RWPE2 (cell line): ENCODE data around the gene TBX3.
A peak's percentile ranks its signal among the peaks of the same experiment; 100 is the strongest.

ENCODE experiments used
- ATAC-seq: fragments of 200-7000 bp; cut with Tn5 transposase; 3 replicates; pipeline ENCODE4 v1.9.1; 2021; ENCODE audit warnings: low read depth
- DNase-seq: peaks from one replicate; pipeline ENCODE4 v3.0.0-alpha.2; 2020; ENCODE audit warnings: low spot score
- H3K27ac ChIP-seq: fragments of 450-650 bp; 2 replicates; pipeline ENCODE4 v1.5.1; 2017; ENCODE audit warnings: mild to moderate bottlenecking; ENCODE audit not compliant: poor library complexity, severe bottlenecking
- H3K27me3 ChIP-seq: fragments of 250-450 bp; sonication (Bioruptor Pico); 2 replicates; pipeline ENCODE4 v1.5.1; 2021; ENCODE audit warnings: mild to moderate bottlenecking, moderate library complexity; ENCODE audit not compliant: insufficient read depth, poor library complexity, severe bottlenecking
- H3K36me3 ChIP-seq: fragments of 250-450 bp; sonication (Bioruptor Pico); 2 replicates; pipeline ENCODE4 v1.5.1; 2020; ENCODE audit warnings: low read depth, mild to moderate bottlenecking, moderate library complexity
- H3K4me1 ChIP-seq: fragments of 250-450 bp; sonication (Bioruptor Pico); 2 replicates; pipeline ENCODE4 v1.5.1; 2021; ENCODE audit warnings: mild to moderate bottlenecking, moderate library complexity; ENCODE audit not compliant: insufficient read depth, poor library complexity, severe bottlenecking
- H3K4me3 ChIP-seq: fragments of 250-450 bp; sonication (Bioruptor Pico); 2 replicates; pipeline ENCODE4 v1.5.1; 2021; ENCODE audit warnings: mild to moderate bottlenecking, moderate library complexity; ENCODE audit not compliant: severe bottlenecking
- H3K9me3 ChIP-seq: fragments of 250-450 bp; sonication (Bioruptor Pico); 2 replicates; pipeline ENCODE4 v1.5.1; 2021; ENCODE audit warnings: mild to moderate bottlenecking, moderate library complexity; ENCODE audit not compliant: severe bottlenecking
- TF ChIP-seq, protein P1 (sequence below): fragments of 450-650 bp; IDR thresholded peaks from one replicate; pipeline ENCODE4 v1.5.1; 2017; ENCODE audit warnings: mild to moderate bottlenecking, moderate library complexity; ENCODE audit not compliant: poor library complexity, severe bottlenecking

TBX3 gene

DNA sequence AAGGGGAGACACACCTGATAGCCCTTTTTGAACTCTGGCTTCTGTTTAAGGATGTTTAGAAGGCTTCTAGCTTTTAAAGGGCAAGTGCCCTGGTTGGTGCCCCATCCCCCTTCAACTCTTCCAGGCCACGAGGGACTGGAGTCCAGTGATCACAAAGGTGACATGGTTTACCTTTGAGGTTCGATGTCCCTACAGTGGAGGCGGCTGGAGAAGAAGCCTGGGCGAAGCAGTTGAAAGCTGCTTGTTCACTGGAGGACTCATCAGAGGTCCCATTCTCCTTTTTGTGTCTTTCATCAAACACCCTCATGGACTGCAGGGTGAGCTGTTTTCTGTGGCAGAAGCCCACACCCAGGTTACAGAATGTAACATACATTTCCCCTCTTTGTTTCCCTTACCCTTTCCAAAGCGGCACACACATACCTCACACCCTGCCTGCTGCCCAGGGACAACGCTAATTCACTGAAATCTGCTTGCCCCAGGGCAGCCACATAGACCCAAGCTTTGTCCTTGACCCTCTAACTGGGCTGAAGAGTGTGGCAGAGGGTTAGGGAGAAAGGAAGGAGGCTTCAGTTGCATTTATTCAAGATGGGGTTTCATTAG lies 7.7 kb downstream of the TBX3 start:
- Histone ChIP-seq H3K27ac (peak overlapping the region; percentile 96), H3K4me1 (peaks cover 61% of the 10 kb centered on the region), H3K27me3 (no peaks in the 10 kb centered on the region), H3K36me3 (peaks cover 92% of the 10 kb centered on the region), H3K4me3 (no peak overlapping the region), H3K9me3 (no peaks in the 10 kb centered on the region)
- DNase-seq, result no peak
- TF ChIP-seq, protein P1, sequence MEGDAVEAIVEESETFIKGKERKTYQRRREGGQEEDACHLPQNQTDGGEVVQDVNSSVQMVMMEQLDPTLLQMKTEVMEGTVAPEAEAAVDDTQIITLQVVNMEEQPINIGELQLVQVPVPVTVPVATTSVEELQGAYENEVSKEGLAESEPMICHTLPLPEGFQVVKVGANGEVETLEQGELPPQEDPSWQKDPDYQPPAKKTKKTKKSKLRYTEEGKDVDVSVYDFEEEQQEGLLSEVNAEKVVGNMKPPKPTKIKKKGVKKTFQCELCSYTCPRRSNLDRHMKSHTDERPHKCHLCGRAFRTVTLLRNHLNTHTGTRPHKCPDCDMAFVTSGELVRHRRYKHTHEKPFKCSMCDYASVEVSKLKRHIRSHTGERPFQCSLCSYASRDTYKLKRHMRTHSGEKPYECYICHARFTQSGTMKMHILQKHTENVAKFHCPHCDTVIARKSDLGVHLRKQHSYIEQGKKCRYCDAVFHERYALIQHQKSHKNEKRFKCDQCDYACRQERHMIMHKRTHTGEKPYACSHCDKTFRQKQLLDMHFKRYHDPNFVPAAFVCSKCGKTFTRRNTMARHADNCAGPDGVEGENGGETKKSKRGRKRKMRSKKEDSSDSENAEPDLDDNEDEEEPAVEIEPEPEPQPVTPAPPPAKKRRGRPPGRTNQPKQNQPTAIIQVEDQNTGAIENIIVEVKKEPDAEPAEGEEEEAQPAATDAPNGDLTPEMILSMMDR, result no peak
- ATAC-seq, result peak; percentile 3; the same call in 1 of the 3 replicates

DNA sequence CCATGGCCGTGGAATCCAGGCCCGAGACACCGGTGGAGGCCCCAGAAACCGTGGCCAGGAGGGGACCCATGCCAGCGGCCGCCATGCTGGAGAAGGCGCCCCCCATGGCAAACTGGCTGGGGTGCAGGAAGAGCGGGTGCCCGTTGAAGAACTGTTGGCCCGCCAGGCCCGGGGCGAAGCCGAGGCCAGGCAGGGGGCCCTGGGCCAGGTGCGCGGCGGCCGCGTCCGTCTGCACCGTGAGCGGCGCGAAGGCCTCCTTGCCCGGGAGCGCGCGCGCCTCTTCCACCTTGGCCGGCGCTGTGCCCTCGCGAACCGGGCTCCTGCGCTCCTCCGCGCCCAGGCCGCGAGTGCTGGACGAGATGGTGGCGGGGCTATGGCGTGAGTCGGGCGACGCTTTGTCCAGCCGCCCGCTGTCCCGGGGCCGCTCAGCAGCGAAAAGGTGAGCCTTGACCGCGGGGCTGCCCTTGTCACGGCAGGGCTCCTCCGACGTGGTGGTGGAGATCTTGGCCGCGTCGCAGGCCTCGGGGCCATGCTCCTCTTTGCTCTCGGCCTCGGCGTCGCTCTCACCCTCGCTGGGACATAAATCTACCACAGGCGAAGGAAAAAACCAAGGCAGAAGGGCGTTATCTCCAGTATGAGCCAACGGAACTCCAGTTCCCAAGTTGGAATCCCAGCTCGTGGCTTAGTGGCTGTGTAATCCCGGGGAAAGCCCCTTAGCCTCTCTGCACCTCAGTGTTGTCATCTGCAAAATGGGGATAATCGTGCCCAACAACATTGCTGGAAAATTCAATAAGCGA lies 9.5 kb downstream of the TBX3 start:
- peak overlapping the region; percentile 96 for H3K27ac ChIP-seq
- H3K36me3 ChIP-seq, result peaks cover 86% of the 10 kb centered on the region
- TF ChIP-seq, protein P1, result no peak
- DNase-seq (peak; percentile 60), ATAC-seq (no peak)
- H3K9me3 ChIP-seq, result no peaks in the 10 kb centered on the region
- no peaks in the 10 kb centered on the region for H3K27me3 ChIP-seq
- peak overlapping the region; percentile 10 for H3K4me3 ChIP-seq
- H3K4me1 ChIP-seq, result peaks cover 73% of the 10 kb centered on the region

DNA sequence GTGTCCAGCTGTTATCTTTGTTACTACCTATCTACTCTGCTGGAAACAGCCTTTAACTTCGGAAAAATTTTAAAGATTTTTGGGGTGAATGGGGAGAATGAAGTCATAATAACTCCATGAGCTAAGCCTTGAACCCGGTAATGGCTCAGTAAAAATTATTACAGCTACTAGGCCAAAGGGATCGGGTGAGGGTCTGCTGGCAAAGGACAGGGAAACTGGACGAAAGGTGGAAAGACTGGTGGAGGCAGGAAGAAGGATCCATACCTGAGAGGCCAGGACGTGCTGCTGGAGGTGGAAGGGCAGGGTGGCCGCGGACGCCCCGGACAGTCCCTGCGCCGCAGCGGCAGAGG lies 10.1 kb downstream of the TBX3 start:
- peak overlapping the region; percentile 10 for H3K4me3 ChIP-seq
- no peak for ATAC-seq
- H3K4me1 ChIP-seq, result peaks cover 68% of the 10 kb centered on the region
- peak overlapping the region; percentile 96 for H3K27ac ChIP-seq
- H3K27me3 ChIP-seq, result no peaks in the 10 kb centered on the region
- no peak for DNase-seq
- H3K36me3 ChIP-seq, result peaks cover 80% of the 10 kb centered on the region
- no peaks in the 10 kb centered on the region for H3K9me3 ChIP-seq
- TF ChIP-seq, protein P1, result no peak

DNA sequence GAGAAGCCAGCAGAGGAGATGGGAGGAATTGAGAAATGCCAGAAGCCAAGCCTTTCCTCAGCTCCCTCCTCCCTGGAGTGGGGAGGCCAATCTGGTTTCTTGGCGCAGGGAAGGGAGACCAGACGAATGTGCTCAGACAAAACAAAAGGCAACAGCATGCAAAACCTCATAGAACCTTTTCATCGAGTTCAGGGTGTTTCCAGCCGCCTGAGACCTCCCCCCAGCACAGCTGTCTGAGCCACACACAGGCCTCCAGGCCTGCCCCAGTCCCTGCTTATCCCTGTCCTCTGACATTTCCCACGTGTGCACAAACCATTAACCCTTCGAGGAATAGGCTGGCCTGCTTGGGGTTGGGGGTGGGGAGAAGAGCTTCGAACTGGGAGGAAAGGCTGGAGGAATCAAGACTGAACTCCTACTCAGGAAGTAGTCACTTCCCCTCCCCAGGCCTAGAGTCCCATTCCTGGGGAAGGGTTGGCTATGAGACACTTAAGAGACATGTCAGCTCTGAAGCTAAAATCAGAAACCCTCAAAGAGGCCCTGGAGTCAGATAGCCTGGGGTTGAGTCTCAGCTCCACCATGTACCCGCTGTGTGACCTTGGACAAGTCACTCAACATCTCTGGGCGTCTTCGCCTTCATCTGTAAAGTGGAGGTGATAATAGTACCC lies 10.7 kb downstream of the TBX3 start:
- peaks cover 74% of the 10 kb centered on the region for H3K36me3 ChIP-seq
- H3K9me3 ChIP-seq, result no peaks in the 10 kb centered on the region
- H3K4me3 ChIP-seq, result no peak overlapping the region
- ATAC-seq, result peak; percentile 30
- H3K27me3 ChIP-seq, result no peaks in the 10 kb centered on the region
- TF ChIP-seq, protein P1, result no peak
- peak; percentile 51 for DNase-seq
- peaks cover 63% of the 10 kb centered on the region for H3K4me1 ChIP-seq
- peak overlapping the region; percentile 96 for H3K27ac ChIP-seq

DNA sequence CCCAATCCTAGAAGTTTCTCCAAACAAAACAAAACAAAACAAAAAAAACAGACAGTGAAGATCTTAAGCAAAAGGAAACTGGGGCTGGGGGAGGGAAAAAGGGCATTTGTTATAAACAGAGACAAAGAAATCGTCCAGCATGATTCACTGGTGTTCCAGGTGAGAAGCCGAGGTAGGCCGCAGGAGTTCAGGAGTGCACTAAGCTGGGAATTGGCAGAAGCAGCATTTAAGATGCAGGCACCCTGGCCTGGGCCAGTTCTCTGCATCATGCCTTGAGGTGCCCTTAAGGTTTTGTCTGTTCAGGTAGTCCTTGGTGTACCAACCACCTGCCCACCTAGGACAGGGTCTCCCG lies 11.2 kb downstream of the TBX3 start:
- Histone ChIP-seq H3K9me3 (no peaks in the 10 kb centered on the region), H3K36me3 (peaks cover 69% of the 10 kb centered on the region), H3K4me3 (no peak overlapping the region), H3K27ac (peak overlapping the region; percentile 96), H3K4me1 (peaks cover 59% of the 10 kb centered on the region), H3K27me3 (no peaks in the 10 kb centered on the region)
- peak; percentile 13 for ATAC-seq
- TF ChIP-seq, protein P1, result no peak
- peak; percentile 66 for DNase-seq
